Activated CD4-positive, alpha-beta memory T cell treated with anti-CD3 and anti-CD28 coated beads, Interleukin-2, amount 10 ng/mL, durations not matched to agents 7 days and 5 days (primary cell): Measurements from ENCODE around the gene OR5K3. TPM values are rescaled to one million over a fixed set of nuclear protein-coding genes. Genes with fewer than 3 reads are reported as not detected.

Source experiments
- CTCF ChIA-PET: fragments of 350-600 bp; sonication (Branson Sonifier 250); formaldehyde crosslinking; loops from one replicate; lab custom pipeline; 2021; ENCODE audit warnings: antibody characterized with exemption, inconsistent platforms; lab: Charles Lee
- POLR2A ChIA-PET: fragments of 350-600 bp; sonication (Branson Sonifier 250); formaldehyde crosslinking; loops from one replicate; lab custom pipeline; 2021; ENCODE audit warnings: antibody characterized with exemption; lab: Charles Lee
- DNase-seq: peaks from one replicate; pipeline ENCODE4 v3.0.0-alpha.2; 2020
- H3K27ac Mint-ChIP-seq: one replicate; pipeline ENCODE4 v1.8.0; 2021; ENCODE audit warnings: mild to moderate bottlenecking, mixed read lengths
- H3K27me3 Mint-ChIP-seq: one replicate; pipeline ENCODE4 v1.8.0; 2021; ENCODE audit warnings: mixed read lengths
- H3K36me3 Mint-ChIP-seq: one replicate; pipeline ENCODE4 v1.8.0; 2021; ENCODE audit warnings: low read depth, mixed read lengths
- H3K4me1 Mint-ChIP-seq: one replicate; pipeline ENCODE4 v1.8.0; 2021; ENCODE audit warnings: mixed read lengths
- H3K4me3 Mint-ChIP-seq: one replicate; pipeline ENCODE4 v1.8.0; 2021; ENCODE audit warnings: mild to moderate bottlenecking, mixed read lengths
- H3K9me3 Mint-ChIP-seq: one replicate; pipeline ENCODE4 v1.8.0; 2021; ENCODE audit warnings: mixed read lengths
- total RNA-seq, 2 experiments: library from RNA; stranded (reverse); gene quantifications; one replicate each; pipeline ENCODE4 v1.2.3, GENCODE V29; 2021

Gene OR5K3, protein sequence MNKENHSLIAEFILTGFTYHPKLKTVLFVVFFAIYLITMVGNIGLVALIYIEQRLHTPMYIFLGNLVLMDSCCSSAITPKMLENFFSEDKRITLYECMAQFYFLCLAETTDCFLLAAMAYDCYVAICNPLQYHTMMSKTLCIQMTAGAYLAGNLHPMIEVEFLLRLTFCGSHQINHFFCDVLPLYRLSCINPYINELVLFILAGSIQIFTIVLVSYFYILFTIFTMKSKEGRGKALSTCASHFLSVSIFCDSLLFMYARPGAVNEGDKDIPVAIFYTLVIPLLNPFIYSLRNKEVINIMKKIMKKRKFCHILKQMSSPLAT
- total RNA-seq: not detected

DNA sequence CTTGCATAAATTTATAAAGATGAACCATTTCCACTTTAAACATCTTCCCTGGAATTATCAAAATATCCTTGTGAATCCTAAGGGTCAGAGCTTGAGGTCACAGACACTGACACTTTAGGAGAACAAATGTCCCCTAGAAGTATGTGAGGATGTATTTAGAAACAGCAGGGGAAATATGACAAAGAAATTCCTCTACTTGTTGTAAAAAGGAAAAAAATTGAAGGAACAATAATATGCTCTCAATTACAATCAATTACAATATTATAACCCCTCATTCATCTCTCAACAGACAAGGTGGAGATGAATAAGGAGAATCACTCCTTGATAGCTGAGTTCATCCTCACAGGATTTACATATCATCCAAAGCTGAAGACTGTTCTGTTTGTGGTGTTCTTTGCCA, at the start of gene OR5K3:
Gene OR5K3 (plus strand): TSS at position 301 of the 400 bp plus-strand sequence. CDS start 0 bp downstream, at position 301.
- peaks cover 8% of the 10 kb centered on the region for H3K27me3 Mint-ChIP-seq
- CTCF ChIA-PET: no interaction called here
- no peak within 1 kb of the TSS for H3K4me3 Mint-ChIP-seq
- no peaks in the 10 kb centered on the region for H3K36me3 Mint-ChIP-seq
- no peaks in the 10 kb centered on the region for H3K9me3 Mint-ChIP-seq
- POLR2A ChIA-PET: no interaction called here
- DNase-seq: no peak
- no peaks in the 10 kb centered on the region for H3K4me1 Mint-ChIP-seq
- no peak within 1 kb of the TSS for H3K27ac Mint-ChIP-seq

DNA sequence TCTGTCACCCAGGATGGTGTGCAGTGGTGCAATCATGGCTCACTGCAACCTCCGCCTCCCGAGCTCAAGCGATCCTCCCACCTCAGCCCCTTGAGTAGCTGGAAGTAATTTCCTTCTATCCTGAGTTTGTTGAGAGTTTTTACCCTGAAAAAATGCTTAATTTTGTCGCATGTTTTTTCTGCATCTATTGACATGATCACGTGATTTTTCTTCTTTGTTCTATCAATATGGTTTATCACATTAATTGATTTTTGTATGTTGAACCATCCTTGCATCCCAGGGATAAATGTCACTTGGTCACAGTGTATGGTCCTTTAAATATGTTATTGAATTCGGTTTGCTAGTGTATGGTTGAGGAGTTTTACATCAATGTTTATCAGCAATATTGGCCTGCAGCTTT, 48.7 kb upstream of the OR5K3 start:
- no peak overlapping the region for H3K4me3 Mint-ChIP-seq
- peaks cover 8% of the 10 kb centered on the region for H3K36me3 Mint-ChIP-seq
- CTCF ChIA-PET: no interaction called here

DNA sequence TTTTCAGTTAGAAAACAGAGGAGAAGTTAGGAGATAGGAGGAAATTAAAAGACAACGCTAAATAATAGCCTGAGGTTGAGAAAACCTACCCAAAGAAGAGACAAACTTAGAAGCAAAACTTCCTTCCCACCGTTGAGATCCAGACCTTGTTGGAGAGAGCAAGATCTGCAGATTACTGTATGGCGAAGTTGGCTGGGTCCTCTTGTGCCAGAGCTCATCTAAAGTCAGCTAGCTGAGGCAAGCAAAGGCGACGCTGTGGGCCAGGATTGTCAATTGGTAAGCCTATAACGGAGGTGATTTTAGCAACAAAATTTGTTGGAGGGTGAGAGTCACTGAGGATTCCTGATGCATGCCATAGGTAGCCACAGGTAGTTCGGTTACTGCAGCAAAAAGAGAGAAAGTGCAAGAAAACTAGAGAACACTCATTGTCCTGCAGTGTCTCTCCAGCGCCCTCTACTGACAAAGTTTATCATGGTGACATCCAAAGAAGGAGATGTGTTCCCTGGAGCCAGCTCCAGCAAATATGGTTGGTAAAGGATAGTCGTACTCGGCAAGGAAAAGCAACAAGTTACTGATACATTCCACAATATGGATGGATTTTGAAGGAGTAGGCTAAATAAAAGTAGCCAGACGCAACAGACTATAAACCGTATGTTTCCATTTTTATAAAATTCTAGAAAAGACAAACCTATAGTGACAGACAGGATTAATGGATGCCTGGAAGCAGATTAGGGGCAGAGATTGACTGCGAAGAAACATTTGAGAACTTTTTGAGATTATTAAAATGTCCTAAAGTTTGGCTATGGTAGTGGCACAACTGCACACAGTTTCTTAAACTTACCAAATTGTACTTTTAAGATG, 46.6 kb upstream of the OR5K3 start:
- peaks cover 12% of the 10 kb centered on the region for H3K4me1 Mint-ChIP-seq
- DNase-seq: peak; percentile 30
- H3K36me3 Mint-ChIP-seq: peaks cover 8% of the 10 kb centered on the region
- H3K9me3 Mint-ChIP-seq: peaks cover 4% of the 10 kb centered on the region
- H3K4me3 Mint-ChIP-seq: no peak overlapping the region
- no peak overlapping the region for H3K27ac Mint-ChIP-seq
- POLR2A ChIA-PET: no interaction called here
- CTCF ChIA-PET: interaction anchor here (0.9 to 1.0 kb wide), 2 partner anchors 163 to 305 kb away, joined by 3 read pairs; no protein-coding TSS in a partner anchor
- H3K27me3 Mint-ChIP-seq: peaks cover 13% of the 10 kb centered on the region

More for the DNA sequence above, 48.7 kb upstream of the OR5K3 start:
- peaks cover 4% of the 10 kb centered on the region for H3K9me3 Mint-ChIP-seq
- peaks cover 12% of the 10 kb centered on the region for H3K4me1 Mint-ChIP-seq
- POLR2A ChIA-PET: no interaction called here
- no peak for DNase-seq
- peaks cover 14% of the 10 kb centered on the region for H3K27me3 Mint-ChIP-seq
- H3K27ac Mint-ChIP-seq: no peak overlapping the region

DNA sequence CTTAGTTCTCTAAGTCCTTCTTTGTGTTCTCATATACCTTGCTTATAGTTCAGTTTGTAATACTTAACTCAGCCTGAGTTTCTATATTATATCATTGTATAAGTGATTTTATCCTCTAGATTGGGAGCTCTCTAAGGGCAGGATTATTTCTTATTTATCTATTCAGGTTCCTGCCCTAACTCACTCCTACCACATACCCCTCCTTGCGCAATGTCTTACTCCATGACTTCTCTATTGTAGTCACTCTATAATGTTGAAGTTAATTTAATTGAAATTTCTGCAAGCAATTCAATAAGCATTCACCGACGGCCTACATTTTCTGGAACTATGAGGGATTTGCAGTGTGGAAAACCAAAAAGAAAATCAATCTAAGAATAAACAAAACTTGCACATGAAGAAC, 40.4 kb upstream of the OR5K3 start:
- CTCF ChIA-PET: no interaction called here
- Mint-ChIP-seq H3K27ac (no peak overlapping the region), H3K4me1 (peaks cover 8% of the 10 kb centered on the region), H3K4me3 (no peak overlapping the region), H3K27me3 (peaks cover 11% of the 10 kb centered on the region), H3K36me3 (peaks cover 7% of the 10 kb centered on the region), H3K9me3 (peaks cover 4% of the 10 kb centered on the region)
- POLR2A ChIA-PET: no interaction called here
- no peak for DNase-seq

DNA sequence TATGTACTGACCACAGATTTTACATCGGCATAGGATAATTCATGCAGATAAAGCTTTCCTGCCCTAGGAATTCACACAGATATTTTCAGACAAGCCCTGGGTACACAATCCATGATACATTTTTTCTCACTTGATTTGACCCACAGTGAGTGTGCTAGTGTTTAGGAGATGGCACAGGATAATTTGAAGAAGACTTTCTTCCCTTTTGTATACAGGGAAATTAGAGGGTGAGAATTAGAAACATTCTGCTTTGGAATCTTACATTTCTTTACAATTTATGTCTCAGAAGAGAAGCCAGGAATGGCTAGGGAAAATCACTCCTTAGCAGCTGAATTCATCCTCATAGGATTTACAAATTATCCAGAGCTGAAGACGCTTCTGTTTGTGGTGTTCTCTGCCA, 36.9 kb upstream of the OR5K3 start, which contains the start of gene OR5K4:
Gene OR5K4 (plus strand): TSS at position 301 of the 400 bp plus-strand sequence. CDS start 0 bp downstream, at position 301.
- POLR2A ChIA-PET: no interaction called here
- Mint-ChIP-seq H3K36me3 (peaks cover 3% of the 10 kb centered on the region), H3K9me3 (peaks cover 2% of the 10 kb centered on the region), H3K4me3 (no peak within 1 kb of the TSS), H3K4me1 (peaks cover 4% of the 10 kb centered on the region), H3K27ac (no peak within 1 kb of the TSS), H3K27me3 (peaks cover 13% of the 10 kb centered on the region)
- CTCF ChIA-PET: no interaction called here
- no peak for DNase-seq

DNA sequence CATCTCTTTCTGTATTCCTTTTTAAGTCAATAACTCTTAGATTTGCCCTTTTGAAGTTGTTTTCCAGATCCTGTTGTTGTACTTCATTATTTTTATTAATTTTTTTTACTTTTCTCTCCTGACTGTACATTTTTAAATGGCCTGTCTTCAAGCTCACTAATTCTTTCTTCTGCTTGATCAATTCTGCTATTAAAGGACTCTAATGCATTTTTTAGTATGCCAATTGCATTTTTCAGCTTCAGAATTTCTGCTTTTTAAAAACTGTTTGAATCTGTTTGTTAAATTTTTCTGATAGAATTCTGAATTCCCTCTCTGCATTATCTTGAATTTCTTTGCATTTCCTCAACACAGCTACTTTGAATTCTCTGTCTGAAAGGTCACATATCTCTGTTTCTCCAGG, 31.2 kb upstream of the OR5K3 start:
- CTCF ChIA-PET: no interaction called here
- POLR2A ChIA-PET: no interaction called here
- peaks cover 11% of the 10 kb centered on the region for H3K9me3 Mint-ChIP-seq
- H3K27me3 Mint-ChIP-seq: peaks cover 7% of the 10 kb centered on the region
- peaks cover 23% of the 10 kb centered on the region for H3K36me3 Mint-ChIP-seq
- H3K4me3 Mint-ChIP-seq: no peak overlapping the region
- DNase-seq: no peak
- H3K27ac Mint-ChIP-seq: no peak overlapping the region
- peaks cover 9% of the 10 kb centered on the region for H3K4me1 Mint-ChIP-seq

DNA sequence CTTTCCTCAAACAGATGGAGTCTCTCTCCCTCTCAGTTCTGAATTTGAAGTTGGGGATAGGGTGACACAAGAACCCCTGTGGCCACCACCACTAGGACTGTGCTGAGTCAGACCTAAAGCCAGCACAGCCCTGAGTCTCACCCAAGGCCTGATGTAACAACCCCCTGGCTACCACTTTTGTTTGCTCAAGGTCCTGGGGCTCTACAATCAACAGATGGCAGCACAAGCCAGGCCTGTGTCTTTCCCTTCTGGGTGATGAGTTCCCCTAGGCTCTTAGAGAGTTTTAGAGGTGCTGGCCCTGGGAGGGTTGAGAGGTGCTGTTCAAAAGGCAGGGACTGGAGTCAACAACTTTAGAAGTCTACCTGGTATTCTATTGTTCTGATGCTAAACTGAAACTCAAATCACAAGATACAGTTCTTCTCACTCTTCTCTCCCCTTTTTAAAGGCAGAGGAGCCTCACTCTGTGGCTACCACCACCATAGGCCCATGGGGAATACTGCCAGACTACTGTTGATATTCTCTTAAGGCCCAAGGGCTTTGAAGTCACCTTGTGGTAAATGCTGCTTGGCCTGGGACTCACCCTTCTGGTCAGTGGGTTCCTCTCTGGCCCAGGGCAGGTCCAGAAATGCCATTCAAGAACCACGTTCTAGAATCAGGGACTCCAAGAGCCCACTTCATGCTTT, 30.3 kb upstream of the OR5K3 start:
- CTCF ChIA-PET: no interaction called here
- Mint-ChIP-seq H3K4me3 (no peak overlapping the region), H3K9me3 (peaks cover 11% of the 10 kb centered on the region), H3K27ac (no peak overlapping the region), H3K4me1 (peaks cover 9% of the 10 kb centered on the region), H3K27me3 (peaks cover 6% of the 10 kb centered on the region), H3K36me3 (peaks cover 23% of the 10 kb centered on the region)
- DNase-seq: peak; percentile 41
- POLR2A ChIA-PET: no interaction called here

DNA sequence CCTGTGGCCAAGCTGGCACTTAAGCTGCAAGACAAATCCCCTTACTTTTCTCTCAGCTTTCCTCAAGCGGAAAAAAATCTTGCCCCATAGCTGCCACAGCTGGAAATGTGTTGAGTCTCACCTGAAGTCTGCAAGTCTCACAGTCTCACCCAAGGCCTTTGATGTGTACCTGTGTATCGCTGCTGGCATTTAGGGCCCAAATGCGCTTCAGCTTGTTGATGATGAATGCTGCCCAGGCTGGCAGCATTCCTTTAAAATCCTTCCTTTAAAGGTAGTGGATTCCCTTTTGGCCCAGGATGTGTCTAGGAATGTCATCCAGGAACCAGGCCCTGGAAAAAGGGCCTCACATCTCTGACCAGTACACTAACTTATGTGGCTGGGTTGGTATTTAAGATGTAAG, 29.8 kb upstream of the OR5K3 start:
- peaks cover 6% of the 10 kb centered on the region for H3K27me3 Mint-ChIP-seq
- ChIA-PET CTCF (no interaction called here), POLR2A (no interaction called here)
- no peak overlapping the region for H3K4me3 Mint-ChIP-seq
- peaks cover 9% of the 10 kb centered on the region for H3K4me1 Mint-ChIP-seq
- no peak overlapping the region for H3K27ac Mint-ChIP-seq
- DNase-seq: no peak
- peaks cover 25% of the 10 kb centered on the region for H3K36me3 Mint-ChIP-seq
- H3K9me3 Mint-ChIP-seq: peaks cover 14% of the 10 kb centered on the region

DNA sequence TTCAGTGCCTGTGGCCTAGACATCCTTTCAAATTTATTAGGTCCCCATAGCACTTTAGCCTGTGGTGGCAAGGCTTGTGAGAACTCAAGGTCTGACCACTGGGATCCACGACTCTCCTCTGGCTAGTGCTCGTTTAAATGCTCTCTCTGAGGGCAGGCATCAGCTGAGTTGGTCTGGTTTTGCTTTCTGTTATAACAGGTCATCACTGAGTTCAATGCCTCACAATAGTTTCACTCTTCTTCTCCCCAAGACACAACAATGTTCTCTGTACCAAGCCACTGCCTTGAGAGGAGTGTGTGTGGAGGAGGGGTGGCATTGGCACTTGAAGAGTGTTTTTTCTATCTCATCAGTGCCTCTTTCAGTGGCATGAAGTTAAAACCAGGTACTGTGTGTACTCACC, 29.2 kb upstream of the OR5K3 start:
- peaks cover 25% of the 10 kb centered on the region for H3K36me3 Mint-ChIP-seq
- H3K27ac Mint-ChIP-seq: no peak overlapping the region
- ChIA-PET CTCF (no interaction called here), POLR2A (no interaction called here)
- H3K9me3 Mint-ChIP-seq: peaks cover 15% of the 10 kb centered on the region
- H3K4me3 Mint-ChIP-seq: no peak overlapping the region
- peaks cover 9% of the 10 kb centered on the region for H3K4me1 Mint-ChIP-seq
- DNase-seq: no peak
- H3K27me3 Mint-ChIP-seq: peaks cover 6% of the 10 kb centered on the region

DNA sequence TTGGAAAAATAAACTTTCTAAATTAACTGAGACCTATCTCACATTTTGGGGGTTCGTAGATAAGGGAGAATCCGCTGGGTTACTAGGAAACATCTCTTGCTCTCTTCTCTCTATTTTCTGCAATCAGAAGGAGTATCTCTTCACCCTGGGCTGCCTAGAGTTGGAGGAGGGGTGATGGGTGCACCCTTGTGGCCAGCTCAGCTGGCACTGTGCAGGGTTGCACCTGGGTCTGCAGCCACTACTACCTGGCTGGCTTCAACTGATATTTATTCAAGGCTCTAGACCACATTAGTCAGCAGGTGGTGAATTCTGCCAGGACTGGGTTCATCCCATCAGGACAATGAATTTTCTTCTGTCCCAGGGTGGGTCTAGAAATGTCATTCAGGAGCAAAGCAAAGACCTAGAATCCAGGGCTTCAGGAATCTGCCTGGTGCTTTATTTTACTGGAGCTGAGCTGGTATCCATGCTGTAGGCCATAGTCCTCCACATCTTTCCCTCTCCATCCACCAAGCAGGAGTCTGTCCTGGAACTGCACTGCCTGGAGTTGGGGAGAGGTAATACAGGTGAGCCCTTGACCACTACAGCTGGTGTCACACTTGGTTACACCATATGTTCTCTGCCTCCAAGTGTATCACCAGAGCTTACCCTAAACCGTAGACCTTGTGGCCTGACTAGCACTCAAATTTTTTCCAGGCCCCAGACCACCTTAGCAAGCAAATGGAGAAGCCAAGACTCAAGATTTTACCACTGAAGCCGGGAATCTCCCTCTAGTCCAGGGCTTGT, 22.8 kb upstream of the OR5K3 start:
- Mint-ChIP-seq H3K4me1 (peaks cover 6% of the 10 kb centered on the region), H3K36me3 (peaks cover 9% of the 10 kb centered on the region), H3K27me3 (no peaks in the 10 kb centered on the region), H3K9me3 (peaks cover 4% of the 10 kb centered on the region), H3K4me3 (no peak overlapping the region), H3K27ac (no peak overlapping the region)
- POLR2A ChIA-PET: no interaction called here
- DNase-seq: no peak
- CTCF ChIA-PET: no interaction called here

DNA sequence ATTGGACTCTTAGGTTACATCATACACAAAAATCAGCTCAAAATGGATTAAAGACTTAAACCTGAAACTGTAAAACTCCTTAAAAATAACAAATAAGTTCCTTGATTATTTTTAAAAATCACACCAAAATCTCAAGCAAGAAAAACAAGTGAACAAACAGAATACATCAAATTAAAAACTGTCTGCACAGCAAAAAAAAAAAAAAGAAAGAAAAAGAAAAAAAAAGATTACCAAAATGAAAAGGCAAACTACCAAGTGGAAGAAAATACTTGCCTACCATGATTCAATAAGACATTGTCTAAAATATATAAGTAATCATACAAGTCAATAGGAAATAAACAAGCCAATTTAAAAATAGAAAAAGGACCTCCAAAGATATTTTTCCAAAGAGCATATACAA, 19.3 kb upstream of the OR5K3 start:
- DNase-seq: no peak
- Mint-ChIP-seq H3K4me3 (no peak overlapping the region), H3K36me3 (peaks cover 5% of the 10 kb centered on the region), H3K27ac (no peak overlapping the region), H3K27me3 (peaks cover 1% of the 10 kb centered on the region), H3K9me3 (no peaks in the 10 kb centered on the region), H3K4me1 (peaks cover 6% of the 10 kb centered on the region)
- CTCF ChIA-PET: no interaction called here
- POLR2A ChIA-PET: no interaction called here

DNA sequence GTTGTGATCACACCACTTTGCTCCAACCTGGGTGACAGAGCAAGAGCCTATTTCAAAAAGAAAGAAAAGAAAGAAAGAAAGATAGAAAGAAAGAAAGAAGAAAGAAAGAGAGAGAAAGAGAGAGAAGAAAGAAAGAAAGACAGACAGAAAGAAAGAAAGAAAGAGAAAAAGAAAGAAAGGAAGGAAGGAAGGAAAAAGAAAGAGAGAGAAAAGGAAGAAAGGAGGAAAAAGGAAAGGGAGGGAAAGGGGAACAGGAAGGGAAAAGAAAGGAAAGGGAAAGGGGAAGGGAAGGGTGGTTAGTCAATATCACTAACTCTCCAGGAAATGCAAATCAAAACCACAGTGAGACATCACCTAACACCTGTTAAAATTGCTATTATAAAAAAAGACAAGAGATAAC, 18.6 kb upstream of the OR5K3 start:
- POLR2A ChIA-PET: no interaction called here

More for the DNA sequence above, 18.6 kb upstream of the OR5K3 start:
- Mint-ChIP-seq H3K27ac (no peak overlapping the region), H3K36me3 (peaks cover 5% of the 10 kb centered on the region), H3K9me3 (no peaks in the 10 kb centered on the region), H3K4me3 (no peak overlapping the region), H3K27me3 (peaks cover 1% of the 10 kb centered on the region), H3K4me1 (peaks cover 6% of the 10 kb centered on the region)
- CTCF ChIA-PET: no interaction called here
- DNase-seq: no peak
